Stimulated activated naive CD4-positive, alpha-beta T cell (primary cell): ENCODE results near the gene OTULIN.

Source experiments
- DNase-seq, 6 experiments: peaks; one replicate each; lab custom pipeline; 2025; lab: John Stamatoyannopoulos, UW

Gene OTULIN

GRCh38 chr5:14741801-14742440 is 77.4 kb downstream of the OTULIN start:
- peak in 3 of 6 experiments; percentile 27 to 42 (median 32) for DNase-seq

- no peak for DNase-seq
Observed at GRCh38 chr5:14742498-14742897, 78.0 kb downstream of the OTULIN start.

GRCh38 chr5:14743601-14744295 is 79.2 kb downstream of the OTULIN start:
- no peak for DNase-seq

GRCh38 chr5:14744296-14745187 is 80.0 kb downstream of the OTULIN start:
- DNase-seq = no peak

- DNase-seq = no peak
Observed at GRCh38 chr5:14745188-14745563, 80.7 kb downstream of the OTULIN start.

GRCh38 chr5:14745753-14746152 is 81.2 kb downstream of the OTULIN start:
- peak in 2 of 6 experiments; percentile 9 to 10 for DNase-seq

GRCh38 chr5:14748180-14748900 is 83.8 kb downstream of the OTULIN start:
- DNase-seq = no peak
